Mucosa of descending colon (tissue), 3 donors: ENCODE measurements around the gene MSI2. TPM values are rescaled to one million over a fixed set of nuclear protein-coding genes. Genes with fewer than 3 reads are reported as not detected.
A peak's percentile ranks its signal among the peaks of the same experiment; 100 is the strongest.

ENCODE experiments used
- ATAC-seq: fragments of 200-7000 bp; cut with Tn5 transposase; one replicate; pipeline ENCODE4 v1.9.1; 2020; ENCODE audit warnings: mild to moderate bottlenecking, moderate library complexity
- DNase-seq, 3 donors: peaks; one replicate each; pipeline ENCODE4 v3.0.0-alpha.2; 2020
- H3K36me3 ChIP-seq: fragments of 200-600 bp; one replicate; pipeline ENCODE4 v1.8.0; 2021; ENCODE audit warnings: low read depth, mild to moderate bottlenecking
- H3K4me1 ChIP-seq: fragments of 200-600 bp; one replicate; pipeline ENCODE4 v1.8.0; 2021; ENCODE audit warnings: low read depth, mild to moderate bottlenecking
- H3K4me3 ChIP-seq: fragments of 200-600 bp; one replicate; pipeline ENCODE4 v1.8.0; 2021; ENCODE audit warnings: mild to moderate bottlenecking
- H3K9me3 ChIP-seq: fragments of 200-600 bp; one replicate; pipeline ENCODE4 v1.8.0; 2021; ENCODE audit warnings: mild to moderate bottlenecking
- intact Hi-C, 2 donors: fragments of 100-400 bp; cut with DNase I in 1 of 2; cut with micrococcal nuclease in 1 of 2; formaldehyde crosslinking; loops; one replicate each; pipeline versions ENCODE4 v1.11.0 to v1.11.1; 2022; cut with DNase I, micrococcal nuclease
- total RNA-seq, 3 donors: library from RNA; stranded (reverse); fragmentation: NEBNext Ultra II Directional in 2 of 3; extraction: Animal tissue kit (Norgen Biotek cat#: 25700) in 2 of 3; gene quantifications; one replicate each; pipeline versions ENCODE4 v1.2.1 to v1.2.4, GENCODE V29; 2021 to 2023
- TF ChIP-seq, protein P1 (sequence below): fragments of 200-600 bp; IDR thresholded peaks from one replicate; pipeline ENCODE4 v1.8.0; 2022; ENCODE audit warnings: antibody characterized with exemption, mild to moderate bottlenecking
- donor health status: DM: no; HTN: no; CAD: no; lungs with moderate emphysema.
- donor health status: DM: no; HTN: no; CAD: no.
- donor health status: DM: no; HTN: yes; CAD: no.

Gene MSI2
- total RNA-seq, 3 donors from 2014 or later = 60.0 to 72.6 (median 65.7) TPM

DNA sequence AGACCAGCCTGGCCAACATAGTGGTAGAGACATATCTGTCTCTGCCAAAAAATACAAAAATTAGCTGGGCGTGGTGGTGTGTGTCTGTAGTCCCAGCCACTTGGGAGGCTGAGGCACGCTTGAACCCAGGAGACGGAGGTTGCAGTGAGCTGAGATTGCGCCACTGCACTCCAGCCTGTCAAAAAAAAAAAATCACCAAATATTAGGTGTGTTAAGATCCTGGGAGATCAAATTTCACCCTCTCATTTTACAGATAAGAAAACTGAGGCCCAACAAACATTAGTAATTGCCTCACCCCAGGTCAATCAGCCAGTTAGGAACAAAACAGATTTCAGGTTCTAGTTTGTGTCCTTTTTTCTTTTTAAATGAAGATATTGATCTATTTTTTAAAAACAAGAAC is 116.7 kb downstream of the MSI2 start:
- no peak for ATAC-seq
- TF ChIP-seq, protein P1, sequence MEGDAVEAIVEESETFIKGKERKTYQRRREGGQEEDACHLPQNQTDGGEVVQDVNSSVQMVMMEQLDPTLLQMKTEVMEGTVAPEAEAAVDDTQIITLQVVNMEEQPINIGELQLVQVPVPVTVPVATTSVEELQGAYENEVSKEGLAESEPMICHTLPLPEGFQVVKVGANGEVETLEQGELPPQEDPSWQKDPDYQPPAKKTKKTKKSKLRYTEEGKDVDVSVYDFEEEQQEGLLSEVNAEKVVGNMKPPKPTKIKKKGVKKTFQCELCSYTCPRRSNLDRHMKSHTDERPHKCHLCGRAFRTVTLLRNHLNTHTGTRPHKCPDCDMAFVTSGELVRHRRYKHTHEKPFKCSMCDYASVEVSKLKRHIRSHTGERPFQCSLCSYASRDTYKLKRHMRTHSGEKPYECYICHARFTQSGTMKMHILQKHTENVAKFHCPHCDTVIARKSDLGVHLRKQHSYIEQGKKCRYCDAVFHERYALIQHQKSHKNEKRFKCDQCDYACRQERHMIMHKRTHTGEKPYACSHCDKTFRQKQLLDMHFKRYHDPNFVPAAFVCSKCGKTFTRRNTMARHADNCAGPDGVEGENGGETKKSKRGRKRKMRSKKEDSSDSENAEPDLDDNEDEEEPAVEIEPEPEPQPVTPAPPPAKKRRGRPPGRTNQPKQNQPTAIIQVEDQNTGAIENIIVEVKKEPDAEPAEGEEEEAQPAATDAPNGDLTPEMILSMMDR = no peak

DNA sequence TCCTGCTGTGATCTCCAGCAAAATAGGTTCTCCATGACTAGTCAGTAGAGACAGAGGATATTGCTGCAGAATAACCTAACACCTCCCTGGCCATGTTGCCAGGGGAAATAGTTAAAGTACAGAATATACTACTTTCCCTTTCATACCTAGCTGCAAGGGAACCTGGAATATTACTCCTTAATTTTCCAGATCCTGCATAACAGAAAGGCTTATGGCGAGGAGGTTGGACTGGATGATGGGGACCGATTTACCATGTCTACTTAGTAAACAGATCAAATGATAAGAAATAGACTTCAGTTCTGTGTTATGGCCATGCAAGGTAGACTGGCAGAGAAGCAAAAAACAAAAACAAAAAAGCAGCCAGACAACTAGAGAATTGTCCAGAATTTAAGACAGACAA is 117.4 kb downstream of the MSI2 start:
- Histone ChIP-seq H3K9me3 (peaks cover 5% of the 10 kb centered on the region), H3K4me3 (no peak overlapping the region), H3K4me1 (no peaks in the 10 kb centered on the region), H3K36me3 (no peaks in the 10 kb centered on the region)
- no peak for ATAC-seq
- TF ChIP-seq, protein P1 = no peak
- no peak for DNase-seq
- intact Hi-C loops = no loop called here

More for the DNA sequence above, 116.7 kb downstream of the MSI2 start:
- Histone ChIP-seq H3K4me3 (no peak overlapping the region), H3K36me3 (no peaks in the 10 kb centered on the region), H3K4me1 (no peaks in the 10 kb centered on the region), H3K9me3 (peaks cover 5% of the 10 kb centered on the region)
- intact Hi-C loops = no loop called here
- no peak for DNase-seq

DNA sequence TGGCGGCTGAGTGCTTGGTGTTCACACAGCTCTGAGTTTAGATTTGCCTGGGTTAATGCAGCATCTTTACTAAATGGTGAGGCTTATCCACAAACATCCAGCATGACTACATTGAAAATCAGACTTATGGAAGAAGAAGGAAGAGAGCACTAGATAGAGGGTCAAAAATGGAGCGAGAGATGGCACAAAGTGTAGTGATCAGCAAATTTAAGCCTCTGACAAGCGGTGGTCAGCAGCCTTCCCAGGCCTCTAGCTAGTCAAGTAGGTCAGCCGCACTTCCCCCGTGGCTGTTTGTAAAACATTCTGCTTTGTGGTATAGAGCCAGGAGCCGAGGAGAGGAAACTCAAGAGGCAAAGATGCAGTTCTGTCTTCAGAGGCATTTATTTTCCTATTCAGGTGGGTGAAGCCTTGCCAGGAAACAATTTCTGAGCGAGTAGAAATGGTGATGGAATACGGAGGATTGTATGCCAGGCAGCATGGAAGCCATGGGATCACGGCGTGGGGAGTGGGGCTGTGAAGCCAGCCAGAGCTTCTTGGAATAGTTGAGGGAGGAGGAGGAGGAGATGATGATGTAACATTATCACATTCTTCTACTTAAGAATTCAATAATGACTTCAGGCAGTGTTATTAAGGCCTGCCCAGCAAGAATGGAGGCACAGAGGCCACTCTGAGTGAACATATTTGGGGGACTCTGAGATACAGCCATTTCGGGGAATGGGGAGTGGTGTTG is 118.9 kb downstream of the MSI2 start:
- intact Hi-C loops = no loop called here
- no peak overlapping the region for H3K4me3 ChIP-seq
- H3K36me3 ChIP-seq = no peaks in the 10 kb centered on the region
- no peaks in the 10 kb centered on the region for H3K4me1 ChIP-seq
- TF ChIP-seq, protein P1 = no peak
- DNase-seq (no peak), ATAC-seq (no peak)
- H3K9me3 ChIP-seq = peaks cover 5% of the 10 kb centered on the region

DNA sequence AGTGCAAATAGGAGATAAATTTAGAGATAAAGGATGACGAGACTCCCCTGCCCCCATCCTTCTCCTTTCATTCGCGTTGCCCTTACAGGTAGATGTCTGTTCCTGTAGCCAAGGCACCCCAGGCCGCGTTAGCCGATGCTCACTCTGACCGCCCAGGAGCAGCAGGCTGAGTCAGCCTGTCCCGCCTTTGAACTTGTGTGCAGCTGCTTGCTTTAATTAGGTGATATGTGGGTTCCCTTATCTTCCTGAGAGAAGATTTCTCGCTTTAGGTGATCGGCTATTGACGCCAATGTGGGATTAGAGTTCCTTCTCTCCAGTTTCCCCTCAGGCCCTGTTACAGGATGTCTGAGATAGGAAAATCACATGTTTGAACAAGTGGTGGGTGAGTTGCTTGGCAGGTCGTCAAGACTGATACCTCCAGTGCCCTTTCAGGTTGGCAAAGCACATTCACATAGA is 119.5 kb downstream of the MSI2 start:
- intact Hi-C loops = no loop called here
- ATAC-seq (no peak), DNase-seq (no peak)
- Histone ChIP-seq H3K4me3 (no peak overlapping the region), H3K9me3 (peaks cover 5% of the 10 kb centered on the region), H3K4me1 (no peaks in the 10 kb centered on the region), H3K36me3 (no peaks in the 10 kb centered on the region)
- TF ChIP-seq, protein P1 = no peak

DNA sequence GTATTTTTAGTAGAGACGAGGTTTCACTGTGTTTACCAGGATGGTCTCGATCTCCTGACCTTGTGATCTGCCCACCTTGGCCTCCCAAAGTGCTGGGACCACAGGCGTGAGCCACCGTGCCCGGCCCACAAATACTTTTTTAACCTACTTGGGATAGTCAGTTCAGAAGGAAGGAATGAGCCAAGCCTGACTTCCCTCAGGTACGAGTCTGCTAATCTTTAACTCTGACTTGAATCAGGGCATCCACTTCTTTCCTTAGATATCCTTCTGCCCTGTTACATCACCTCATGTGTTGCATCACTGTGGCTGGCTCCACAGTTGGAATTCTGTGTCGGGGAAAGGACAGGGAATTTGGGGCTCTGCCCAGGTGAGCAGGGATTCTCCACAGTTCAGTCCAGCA is 120.8 kb downstream of the MSI2 start:
- TF ChIP-seq, protein P1 = no peak
- no peaks in the 10 kb centered on the region for H3K36me3 ChIP-seq
- intact Hi-C loops = no loop called here
- ATAC-seq (peak; percentile 13), DNase-seq (no peak)
- H3K4me3 ChIP-seq = no peak overlapping the region
- no peaks in the 10 kb centered on the region for H3K4me1 ChIP-seq
- peaks cover 5% of the 10 kb centered on the region for H3K9me3 ChIP-seq
